ENCODE data around the gene CCDC24. TPM values are rescaled to one million over a fixed set of nuclear protein-coding genes. Genes with fewer than 3 reads are reported as not detected.
A peak's percentile ranks its signal among the peaks of the same experiment; 100 is the strongest.

CCDC24 gene
- total and polyA plus RNA-seq, 7 donors: 0.83 to 3.9 (median 1.7) TPM

- no peak for TF ChIP-seq CTCF (IDR thresholded peaks at IDR 0.05)
- WGBS, 3 donors: 74 to 85% (median 79%) methylated on average over 4 of the region's 4 CpGs
- Histone ChIP-seq H3K27ac (peak overlapping the region; percentile 99), H3K27me3 (ENCODE audit: insufficient read depth in 3 of 3, low read length in 2 of 3) (no peaks in the 10 kb centered on the region), H3K4me1 (peaks cover 75% of the 10 kb centered on the region), H3K9me3 (no peaks in the 10 kb centered on the region), H3K4me3 (peak overlapping the region; percentile 79), H3K36me3 (ENCODE audit: insufficient read depth in 1 of 2, low read depth in 1 of 2) (peaks cover 0 to 37% of the 10 kb centered on the region in 2 donors)
- intact Hi-C loops (cut with DNase I): loop anchor here in 1 of 2 donors (2.0 kb wide), 1 partner anchor 19 kb away; the partner anchor contains the start of gene DPH2
- DNase-seq (no peak), ATAC-seq (no peak)
These were observed 40.1 kb upstream of the CCDC24 start for GRCh38 chr1:43951021-43951985.

GRCh38 chr1:43952731-43953346 is 38.6 kb upstream of the CCDC24 start:
- 38 to 60% (median 45%) methylated on average over 8 of the region's 8 CpGs for WGBS, 3 donors
- H3K27me3 ChIP-seq (ENCODE audit: insufficient read depth in 3 of 3, low read length in 2 of 3): no peaks in the 10 kb centered on the region
- no peak for TF ChIP-seq CTCF (IDR thresholded peaks at IDR 0.05)
- no peaks in the 10 kb centered on the region for H3K9me3 ChIP-seq
- peaks cover 72% of the 10 kb centered on the region for H3K4me1 ChIP-seq
- ATAC-seq: no peak
- intact Hi-C loops (cut with DNase I): no loop called here
- H3K36me3 ChIP-seq (ENCODE audit: insufficient read depth in 1 of 2, low read depth in 1 of 2): peaks cover 0 to 52% of the 10 kb centered on the region in 2 donors
- no peak for DNase-seq
- peak overlapping the region; percentile 99 for H3K27ac ChIP-seq
- peak overlapping the region; percentile 27 for H3K4me3 ChIP-seq

GRCh38 chr1:43953361-43953760 is 38.0 kb upstream of the CCDC24 start:
- ATAC-seq (no peak), DNase-seq (no peak)
- Histone ChIP-seq H3K4me1 (peaks cover 67% of the 10 kb centered on the region), H3K36me3 (ENCODE audit: insufficient read depth in 1 of 2, low read depth in 1 of 2) (peaks cover 0 to 57% of the 10 kb centered on the region in 2 donors), H3K9me3 (no peaks in the 10 kb centered on the region), H3K27ac (no peak overlapping the region), H3K4me3 (peak overlapping the region; percentile 27), H3K27me3 (ENCODE audit: insufficient read depth in 3 of 3, low read length in 2 of 3) (no peaks in the 10 kb centered on the region)
- 61 to 73% (median 64%) methylated on average over 3 of the region's 3 CpGs for WGBS, 3 donors
- intact Hi-C loops (cut with DNase I): no loop called here
- TF ChIP-seq CTCF (IDR thresholded peaks at IDR 0.05): no peak

- H3K4me3 ChIP-seq: no peak overlapping the region
- intact Hi-C loops (cut with DNase I): no loop called here
- no peaks in the 10 kb centered on the region for H3K9me3 ChIP-seq
- no peak for ATAC-seq
- peaks cover 0 to 64% of the 10 kb centered on the region in 2 donors for H3K36me3 ChIP-seq (ENCODE audit: insufficient read depth in 1 of 2, low read depth in 1 of 2)
- H3K27ac ChIP-seq: peak overlapping the region; percentile 44
- no peak for DNase-seq
- no peak for TF ChIP-seq CTCF (IDR thresholded peaks at IDR 0.05)
- no peaks in the 10 kb centered on the region for H3K27me3 ChIP-seq (ENCODE audit: insufficient read depth in 3 of 3, low read length in 2 of 3)
- 72 to 81% (median 73%) methylated on average over 5 of the region's 5 CpGs for WGBS, 3 donors
- peaks cover 60% of the 10 kb centered on the region for H3K4me1 ChIP-seq
These were observed 37.4 kb upstream of the CCDC24 start for GRCh38 chr1:43954036-43954435.

All from psoas muscle (tissue), 8 donors.